ENCODE data around the gene COQ10A. TPM values are rescaled to one million over a fixed set of nuclear protein-coding genes. Genes with fewer than 3 reads are reported as not detected.
"Not testable (repeated sequence)": the region's sequence is repeated elsewhere in the genome, so short reads cannot be mapped to it uniquely, and the experiment has no call there.

The COQ10A gene
- total RNA-seq, 1 donor from 2014 or later: 18.0 TPM

GRCh38 chr12:56267443-56268071 lies 815 bp downstream of the COQ10A start:
- intact Hi-C loops (cut with micrococcal nuclease): loop anchor here (1.0 to 5.0 kb wide), 10 partner anchors 13 to 201 kb away; partner anchors contain the start of genes CS, IL23A, SPRYD4 and STAT2
- H3K27me3 Mint-ChIP-seq (ENCODE audit: insufficient read depth): no peaks in the 10 kb centered on the region
- no peaks in the 10 kb centered on the region for H3K9me3 Mint-ChIP-seq
- H3K27ac Mint-ChIP-seq: peak overlapping the region; percentile 18
- peaks cover 21% of the 10 kb centered on the region for H3K36me3 Mint-ChIP-seq (ENCODE audit: low read depth)
- H3K4me3 Mint-ChIP-seq: peak overlapping the region; percentile 96
- DNase-seq (ENCODE audit: low spot score): no peak
- peaks cover 15% of the 10 kb centered on the region for H3K4me1 Mint-ChIP-seq (ENCODE audit: low read depth)

- H3K4me3 Mint-ChIP-seq: no peak overlapping the region
- intact Hi-C loops (cut with micrococcal nuclease): no loop called here
- no peaks in the 10 kb centered on the region for H3K9me3 Mint-ChIP-seq
- peaks cover 15% of the 10 kb centered on the region for H3K4me1 Mint-ChIP-seq (ENCODE audit: low read depth)
- no peaks in the 10 kb centered on the region for H3K27me3 Mint-ChIP-seq (ENCODE audit: insufficient read depth)
- H3K36me3 Mint-ChIP-seq (ENCODE audit: low read depth): peaks cover 40% of the 10 kb centered on the region
- DNase-seq (ENCODE audit: low spot score): no peak
- H3K27ac Mint-ChIP-seq: no peak overlapping the region
Observed at GRCh38 chr12:56271031-56271430, 4.3 kb downstream of the COQ10A start.

GRCh38 chr12:56272468-56272867 lies 5.7 kb downstream of the COQ10A start:
- H3K9me3 Mint-ChIP-seq; H3K27ac Mint-ChIP-seq; intact Hi-C loops (cut with micrococcal nuclease); DNase-seq (ENCODE audit: low spot score); H3K4me1 Mint-ChIP-seq (ENCODE audit: low read depth); H3K4me3 Mint-ChIP-seq; H3K27me3 Mint-ChIP-seq (ENCODE audit: insufficient read depth): not testable (repeated sequence)
- peaks cover 44% of the 10 kb centered on the region for H3K36me3 Mint-ChIP-seq (ENCODE audit: low read depth)

- H3K27me3 Mint-ChIP-seq (ENCODE audit: insufficient read depth): no peaks in the 10 kb centered on the region
- intact Hi-C loops (cut with micrococcal nuclease): no loop called here
- no peaks in the 10 kb centered on the region for H3K9me3 Mint-ChIP-seq
- no peaks in the 10 kb centered on the region for H3K4me1 Mint-ChIP-seq (ENCODE audit: low read depth)
- no peak overlapping the region for H3K4me3 Mint-ChIP-seq
- H3K27ac Mint-ChIP-seq: no peak overlapping the region
- H3K36me3 Mint-ChIP-seq (ENCODE audit: low read depth): peaks cover 47% of the 10 kb centered on the region
- DNase-seq (ENCODE audit: low spot score): no peak
Observed at GRCh38 chr12:56274299-56274698, 7.6 kb downstream of the COQ10A start.

- Mint-ChIP-seq H3K27me3 (ENCODE audit: insufficient read depth) (no peaks in the 10 kb centered on the region), H3K36me3 (ENCODE audit: low read depth) (peaks cover 40% of the 10 kb centered on the region), H3K9me3 (no peaks in the 10 kb centered on the region), H3K4me1 (ENCODE audit: low read depth) (no peaks in the 10 kb centered on the region), H3K27ac (no peak overlapping the region), H3K4me3 (no peak overlapping the region)
- intact Hi-C loops (cut with micrococcal nuclease): no loop called here
- no peak for DNase-seq (ENCODE audit: low spot score)
Observed at GRCh38 chr12:56278905-56279304, 12.2 kb downstream of the COQ10A start.

GRCh38 chr12:56280849-56281248 lies 14.1 kb downstream of the COQ10A start:
- Mint-ChIP-seq H3K4me1 (ENCODE audit: low read depth) (no peaks in the 10 kb centered on the region), H3K27me3 (ENCODE audit: insufficient read depth) (no peaks in the 10 kb centered on the region), H3K27ac (no peak overlapping the region), H3K9me3 (no peaks in the 10 kb centered on the region), H3K4me3 (no peak overlapping the region), H3K36me3 (ENCODE audit: low read depth) (peaks cover 38% of the 10 kb centered on the region)
- no peak for DNase-seq (ENCODE audit: low spot score)
- intact Hi-C loops (cut with micrococcal nuclease): no loop called here

- peaks cover 5% of the 10 kb centered on the region for H3K4me1 Mint-ChIP-seq (ENCODE audit: low read depth)
- H3K27ac Mint-ChIP-seq: no peak overlapping the region
- no peaks in the 10 kb centered on the region for H3K27me3 Mint-ChIP-seq (ENCODE audit: insufficient read depth)
- H3K9me3 Mint-ChIP-seq: no peaks in the 10 kb centered on the region
- no peak for DNase-seq (ENCODE audit: low spot score)
- intact Hi-C loops (cut with micrococcal nuclease): no loop called here
- H3K4me3 Mint-ChIP-seq: no peak overlapping the region
- H3K36me3 Mint-ChIP-seq (ENCODE audit: low read depth): peaks cover 40% of the 10 kb centered on the region
Observed at GRCh38 chr12:56282030-56282429, 15.3 kb downstream of the COQ10A start.

GRCh38 chr12:56282579-56282978 lies 15.8 kb downstream of the COQ10A start:
- peaks cover 40% of the 10 kb centered on the region for H3K36me3 Mint-ChIP-seq (ENCODE audit: low read depth)
- intact Hi-C loops (cut with micrococcal nuclease): no loop called here

GRCh38 chr12:56284263-56284662 lies 17.5 kb downstream of the COQ10A start:
- H3K9me3 Mint-ChIP-seq; H3K4me1 Mint-ChIP-seq (ENCODE audit: low read depth); DNase-seq (ENCODE audit: low spot score); H3K4me3 Mint-ChIP-seq; H3K27ac Mint-ChIP-seq; intact Hi-C loops (cut with micrococcal nuclease); H3K27me3 Mint-ChIP-seq (ENCODE audit: insufficient read depth): not testable (repeated sequence)
- H3K36me3 Mint-ChIP-seq (ENCODE audit: low read depth): peaks cover 37% of the 10 kb centered on the region

More at GRCh38 chr12:56282579-56282978, 15.8 kb downstream of the COQ10A start:
- Mint-ChIP-seq H3K4me3 (no peak overlapping the region), H3K4me1 (ENCODE audit: low read depth) (peaks cover 6% of the 10 kb centered on the region), H3K27ac (no peak overlapping the region), H3K27me3 (ENCODE audit: insufficient read depth) (no peaks in the 10 kb centered on the region), H3K9me3 (no peaks in the 10 kb centered on the region)
- no peak for DNase-seq (ENCODE audit: low spot score)

- no peaks in the 10 kb centered on the region for H3K9me3 Mint-ChIP-seq
- H3K27ac Mint-ChIP-seq: peak overlapping the region; percentile 62
- no peak overlapping the region for H3K4me3 Mint-ChIP-seq
- H3K36me3 Mint-ChIP-seq (ENCODE audit: low read depth): peaks cover 40% of the 10 kb centered on the region
- DNase-seq (ENCODE audit: low spot score): no peak
- no peaks in the 10 kb centered on the region for H3K27me3 Mint-ChIP-seq (ENCODE audit: insufficient read depth)
- H3K4me1 Mint-ChIP-seq (ENCODE audit: low read depth): peaks cover 15% of the 10 kb centered on the region
- intact Hi-C loops (cut with micrococcal nuclease): no loop called here
Observed at GRCh38 chr12:56286044-56286830, 19.5 kb downstream of the COQ10A start.

- H3K27ac Mint-ChIP-seq: no peak overlapping the region
- intact Hi-C loops (cut with micrococcal nuclease): no loop called here
- no peak overlapping the region for H3K4me3 Mint-ChIP-seq
- H3K36me3 Mint-ChIP-seq (ENCODE audit: low read depth): peaks cover 31% of the 10 kb centered on the region
- peaks cover 24% of the 10 kb centered on the region for H3K4me1 Mint-ChIP-seq (ENCODE audit: low read depth)
- no peak for DNase-seq (ENCODE audit: low spot score)
- no peaks in the 10 kb centered on the region for H3K27me3 Mint-ChIP-seq (ENCODE audit: insufficient read depth)
- no peaks in the 10 kb centered on the region for H3K9me3 Mint-ChIP-seq
Observed at GRCh38 chr12:56288705-56289387, 22.1 kb downstream of the COQ10A start.

- H3K27ac Mint-ChIP-seq: no peak overlapping the region
- peaks cover 34% of the 10 kb centered on the region for H3K36me3 Mint-ChIP-seq (ENCODE audit: low read depth)
- no peak overlapping the region for H3K4me3 Mint-ChIP-seq
- no peaks in the 10 kb centered on the region for H3K27me3 Mint-ChIP-seq (ENCODE audit: insufficient read depth)
- DNase-seq (ENCODE audit: low spot score): no peak
- no peaks in the 10 kb centered on the region for H3K9me3 Mint-ChIP-seq
- H3K4me1 Mint-ChIP-seq (ENCODE audit: low read depth): peaks cover 46% of the 10 kb centered on the region
- intact Hi-C loops (cut with micrococcal nuclease): no loop called here
Observed at GRCh38 chr12:56293795-56294194, 27.1 kb downstream of the COQ10A start.

GRCh38 chr12:56296295-56296694 lies 29.6 kb downstream of the COQ10A start:
- H3K27me3 Mint-ChIP-seq (ENCODE audit: insufficient read depth): no peaks in the 10 kb centered on the region
- intact Hi-C loops (cut with micrococcal nuclease): no loop called here
- no peaks in the 10 kb centered on the region for H3K9me3 Mint-ChIP-seq
- no peak overlapping the region for H3K4me3 Mint-ChIP-seq
- no peak overlapping the region for H3K27ac Mint-ChIP-seq
- no peak for DNase-seq (ENCODE audit: low spot score)
- H3K4me1 Mint-ChIP-seq (ENCODE audit: low read depth): peaks cover 53% of the 10 kb centered on the region
- peaks cover 29% of the 10 kb centered on the region for H3K36me3 Mint-ChIP-seq (ENCODE audit: low read depth)

All from activated T-helper 1 cell treated with anti-CD3 and anti-CD28 coated beads, Interleukin-12 subunit alpha, Interleukin-12 subunit beta, Interleukin-2, Interleukin-4 antibody, amounts not matched to agents 30 ng/mL and 10 ng/mL and 1 ng/mL, durations not matched to agents 14 hours and 24 hours and 36 hours (primary cell).